Activated CD4-positive, alpha-beta T cell treated with anti-CD3 and anti-CD28 coated beads, Interleukin-2, Interleukin-4, amounts not matched to agents 100 ng/mL and 50 ng/mL, durations not matched to agents 16 hours and 8 hours (primary cell): ENCODE data around the gene EID2.

ENCODE experiments used
- DNase-seq: peaks from one replicate; pipeline ENCODE4 v3.0.0-alpha.2; 2020; ENCODE audit warnings: low spot score

EID2 gene, protein sequence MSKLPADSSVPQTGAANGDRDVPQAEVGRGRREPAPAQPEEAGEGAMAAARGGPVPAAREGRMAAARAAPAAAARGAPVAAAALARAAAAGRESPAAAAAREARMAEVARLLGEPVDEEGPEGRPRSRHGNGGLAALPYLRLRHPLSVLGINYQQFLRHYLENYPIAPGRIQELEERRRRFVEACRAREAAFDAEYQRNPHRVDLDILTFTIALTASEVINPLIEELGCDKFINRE

DNA sequence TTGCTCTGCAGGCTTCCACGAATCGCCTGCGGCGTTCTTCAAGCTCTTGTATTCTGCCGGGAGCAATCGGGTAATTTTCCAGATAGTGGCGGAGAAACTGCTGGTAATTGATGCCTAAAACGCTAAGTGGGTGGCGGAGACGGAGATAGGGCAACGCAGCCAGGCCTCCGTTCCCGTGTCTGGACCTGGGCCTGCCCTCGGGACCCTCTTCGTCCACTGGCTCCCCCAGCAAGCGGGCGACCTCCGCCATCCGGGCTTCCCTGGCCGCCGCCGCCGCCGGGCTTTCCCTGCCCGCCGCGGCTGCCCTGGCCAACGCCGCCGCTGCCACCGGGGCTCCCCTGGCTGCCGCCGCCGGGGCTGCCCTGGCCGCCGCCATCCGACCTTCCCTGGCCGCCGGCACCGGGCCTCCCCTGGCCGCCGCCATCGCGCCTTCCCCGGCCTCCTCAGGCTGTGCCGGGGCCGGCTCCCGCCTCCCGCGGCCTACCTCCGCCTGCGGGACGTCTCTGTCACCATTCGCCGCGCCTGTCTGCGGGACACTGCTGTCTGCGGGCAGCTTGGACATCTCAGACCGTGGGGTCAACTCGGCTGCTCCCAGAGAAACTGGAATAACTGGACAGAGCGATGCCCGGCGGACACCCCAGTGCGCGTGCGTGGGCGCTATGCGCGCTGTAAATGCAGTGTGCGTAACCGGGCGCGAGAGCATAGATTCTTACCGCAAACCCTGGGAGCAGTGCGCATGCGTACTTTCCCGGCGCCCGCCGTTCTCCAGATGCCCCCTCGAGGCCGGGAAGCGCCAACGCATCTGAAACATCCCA is at the start of gene EID2:
Gene EID2, minus strand, starts transcription at position 644 of the 815 bp plus-strand sequence. Its CDS starts 82 bp downstream, at position 562.
- peak; percentile 96 for DNase-seq

DNA sequence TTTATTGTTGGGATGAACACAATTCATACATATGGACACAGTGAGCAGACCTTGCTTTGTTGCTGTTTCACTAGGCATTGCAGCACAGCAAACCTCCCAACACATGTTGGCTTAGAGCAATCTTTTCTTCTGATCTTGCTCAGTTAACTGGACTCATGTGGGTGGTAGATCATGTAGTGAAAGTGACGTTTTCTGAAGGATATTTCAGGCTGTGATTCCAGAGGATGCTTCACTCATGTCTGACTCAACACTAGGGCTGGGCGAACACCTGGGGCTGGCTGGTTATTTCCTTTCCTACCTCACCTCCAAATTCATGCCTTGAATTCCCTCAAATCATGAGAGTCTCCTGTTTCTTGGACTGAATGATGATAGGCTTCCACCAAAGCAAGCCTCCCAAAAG is 48.1 kb upstream of the EID2 start:
- no peak for DNase-seq

DNA sequence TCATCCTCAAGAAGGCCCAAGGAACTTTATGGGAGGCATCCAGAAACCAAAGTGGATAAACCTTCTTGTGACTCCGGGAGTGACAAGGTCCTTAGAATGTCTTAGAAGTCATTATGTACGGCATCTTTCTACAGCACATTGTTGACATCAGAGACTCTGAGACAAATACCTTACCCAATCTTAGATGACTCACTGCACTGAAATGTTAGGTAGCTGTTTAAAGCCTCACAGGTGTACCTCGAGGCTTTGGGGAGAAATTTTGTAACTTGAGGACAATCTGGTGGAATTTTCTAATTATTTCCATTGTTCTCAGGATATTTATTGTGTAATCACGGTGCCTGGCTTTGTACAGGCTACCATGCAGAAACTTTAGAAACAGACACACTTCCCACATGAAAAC is 47.5 kb upstream of the EID2 start:
- no peak for DNase-seq

DNA sequence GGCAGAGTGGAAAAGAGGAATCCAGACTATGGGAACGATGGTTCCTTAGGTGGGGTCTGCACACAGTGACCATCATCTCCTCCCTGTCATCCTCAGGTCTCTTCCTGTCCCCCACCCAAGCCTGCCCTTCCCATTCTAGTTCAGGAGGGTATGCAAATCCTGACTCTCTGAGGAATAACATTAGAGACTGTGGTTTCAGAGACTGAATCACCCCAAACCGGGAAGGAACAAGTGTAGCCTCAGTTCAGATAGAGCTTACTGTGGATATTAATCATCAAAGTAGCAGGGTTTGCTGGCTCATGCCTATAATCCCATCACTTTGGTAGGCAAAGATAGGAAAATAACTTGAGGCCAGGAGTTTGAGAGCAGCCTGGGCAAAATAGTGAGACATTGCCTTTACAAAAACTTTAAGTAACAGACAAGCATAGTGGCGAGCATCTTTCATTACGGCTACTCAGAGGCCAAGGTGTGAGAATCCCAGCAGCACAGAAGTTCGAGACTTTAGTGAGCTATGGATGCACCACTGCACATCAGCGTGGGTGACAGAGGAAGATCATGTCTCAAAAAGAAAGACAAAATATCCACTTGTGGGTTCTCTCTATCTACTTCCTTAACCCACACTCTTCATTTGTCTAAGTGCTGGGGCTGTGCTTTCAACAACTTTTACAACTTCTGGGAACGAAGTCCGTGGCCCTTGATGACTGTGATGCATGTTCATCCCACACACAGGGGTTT is 43.1 kb upstream of the EID2 start:
- peak; percentile 21 for DNase-seq

DNA sequence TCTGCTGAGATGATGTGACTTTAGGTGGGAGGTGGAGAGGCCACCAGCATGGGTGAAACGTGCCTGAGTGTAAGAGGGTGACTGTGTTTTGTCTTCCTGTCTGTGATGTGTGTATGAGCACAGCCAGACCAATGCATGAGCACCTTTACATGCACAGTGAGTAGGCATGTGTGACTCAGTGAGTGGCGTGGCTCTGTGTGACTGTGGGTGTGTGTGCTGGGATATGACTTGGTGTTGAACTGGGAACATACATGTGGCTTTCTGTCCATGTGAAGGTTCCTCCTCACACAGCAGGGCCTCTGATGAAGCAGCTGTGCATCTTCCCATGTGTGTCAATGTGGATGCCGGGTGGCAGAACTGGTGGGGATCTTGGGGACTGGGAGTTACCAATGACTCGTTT is 42.5 kb upstream of the EID2 start:
- DNase-seq: peak; percentile 17

DNA sequence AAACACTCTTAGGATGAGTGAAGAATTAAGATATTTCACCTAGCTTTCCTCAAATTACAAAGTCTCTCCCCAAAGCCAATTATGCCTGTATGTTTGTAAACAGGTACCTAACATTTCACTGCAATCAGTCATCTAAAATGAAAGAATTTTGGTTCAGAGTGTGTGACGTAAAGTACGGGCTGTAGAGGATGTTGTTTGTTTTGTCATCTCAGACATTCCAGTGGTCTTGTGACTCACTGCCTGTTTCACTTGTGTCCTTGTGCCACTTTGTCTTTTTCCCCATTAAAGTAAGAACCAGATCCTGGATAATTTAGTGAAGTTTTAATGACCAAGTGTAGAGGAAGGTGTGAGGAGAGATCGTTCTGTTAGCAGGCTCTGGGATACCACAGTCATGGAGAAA is 28.6 kb upstream of the EID2 start:
- peak; percentile 7 for DNase-seq

DNA sequence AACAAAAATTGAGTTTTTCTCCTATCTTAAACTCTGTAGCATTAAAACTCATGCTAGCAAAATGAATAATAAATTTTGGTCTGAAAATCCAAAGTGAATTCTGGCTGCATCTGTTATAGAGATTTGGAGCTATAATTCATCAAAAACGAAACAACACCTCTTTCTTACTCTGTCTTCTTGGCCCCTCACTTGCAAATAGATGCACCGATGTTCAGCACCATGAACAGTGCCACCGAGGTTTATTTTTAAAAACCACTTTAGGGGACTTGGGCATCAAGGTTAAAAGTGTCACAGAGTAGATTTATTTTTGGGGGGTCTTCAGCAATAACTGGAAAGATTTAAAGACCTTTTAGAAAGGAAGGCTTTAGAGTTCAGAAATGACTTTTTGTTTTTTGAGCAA is 26.1 kb upstream of the EID2 start:
- DNase-seq: no peak

DNA sequence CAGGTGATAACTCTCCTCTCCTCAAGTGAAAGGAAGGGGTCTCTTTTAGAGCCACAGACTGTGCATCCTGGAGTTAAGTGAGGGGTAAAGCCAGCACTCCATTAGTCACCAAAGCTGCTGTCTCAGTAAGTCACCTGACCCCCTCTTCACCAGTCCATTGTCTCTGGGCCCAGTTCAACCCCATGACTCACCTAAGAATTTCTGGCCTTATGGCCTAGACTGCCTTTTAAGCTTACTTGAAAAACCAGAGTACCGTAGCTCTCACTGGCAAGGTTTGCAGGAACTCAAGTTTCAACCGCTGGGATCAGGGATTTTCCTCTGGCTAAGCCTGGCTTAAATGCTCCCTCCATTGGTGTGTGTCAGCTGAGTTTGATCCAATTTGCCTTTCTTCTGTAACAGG is 23.4 kb upstream of the EID2 start:
- no peak for DNase-seq

DNA sequence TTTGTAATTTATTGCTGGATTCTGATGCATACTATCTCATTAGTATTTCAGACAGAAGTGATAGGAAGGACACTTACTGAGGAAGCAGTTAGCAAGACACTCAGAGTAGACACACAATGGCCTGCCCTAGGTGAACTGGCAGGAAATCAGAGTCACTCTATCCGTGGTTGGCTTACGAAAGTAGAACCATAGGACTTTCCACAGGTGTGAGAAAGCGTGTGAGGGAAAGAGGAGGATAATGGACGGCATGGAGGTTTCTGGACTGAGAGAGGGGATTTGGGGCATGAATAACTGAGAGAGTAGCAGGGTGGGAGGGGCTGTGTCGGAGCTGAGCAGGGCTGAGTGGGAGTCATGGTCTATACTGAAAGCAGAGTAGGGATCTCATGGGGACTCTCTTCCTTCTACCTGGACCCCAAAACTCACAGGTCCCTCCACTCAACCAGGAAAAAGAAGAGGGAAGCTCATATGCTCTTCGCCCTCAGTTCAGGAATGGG is 18.7 kb upstream of the EID2 start:
- peak; percentile 26 for DNase-seq

DNA sequence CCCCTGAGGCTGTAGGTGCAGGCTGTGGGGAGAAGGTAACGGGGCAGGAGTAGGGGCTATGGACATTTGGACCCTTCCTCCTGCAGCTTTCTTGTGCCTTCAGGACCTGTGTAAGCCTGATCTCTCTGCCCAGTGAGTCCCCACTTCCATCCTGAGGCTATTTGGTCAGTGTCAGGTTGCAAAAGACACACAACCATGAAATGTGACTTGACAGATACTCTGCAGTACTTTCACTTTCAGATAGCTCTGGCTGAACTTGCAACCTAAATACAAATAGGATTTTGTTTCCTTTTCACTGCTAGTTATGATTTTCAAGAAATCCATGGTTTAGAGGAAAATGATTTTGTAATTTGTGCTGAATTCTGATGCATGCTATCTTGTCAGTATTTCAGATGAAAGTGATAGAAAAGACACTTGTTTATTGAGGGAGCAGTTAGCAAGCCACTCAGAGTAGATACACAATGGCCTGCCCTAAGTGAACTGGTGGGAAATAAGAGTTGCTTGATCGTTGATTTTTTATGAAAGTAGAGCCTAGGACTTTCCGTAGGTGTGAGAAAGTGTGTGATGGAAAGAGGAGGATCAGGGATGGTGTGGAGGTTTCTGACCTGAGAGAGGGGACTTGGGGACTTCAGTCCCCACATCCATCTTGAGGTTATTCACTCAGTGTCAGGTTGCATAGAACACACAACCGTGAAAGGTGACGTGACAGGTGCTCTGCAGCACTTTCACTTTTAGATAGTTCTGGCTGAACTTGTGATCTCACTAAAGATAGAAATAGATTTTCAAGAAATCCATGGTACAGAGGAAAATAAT is 18.1 kb upstream of the EID2 start:
- DNase-seq: peak; percentile 19

DNA sequence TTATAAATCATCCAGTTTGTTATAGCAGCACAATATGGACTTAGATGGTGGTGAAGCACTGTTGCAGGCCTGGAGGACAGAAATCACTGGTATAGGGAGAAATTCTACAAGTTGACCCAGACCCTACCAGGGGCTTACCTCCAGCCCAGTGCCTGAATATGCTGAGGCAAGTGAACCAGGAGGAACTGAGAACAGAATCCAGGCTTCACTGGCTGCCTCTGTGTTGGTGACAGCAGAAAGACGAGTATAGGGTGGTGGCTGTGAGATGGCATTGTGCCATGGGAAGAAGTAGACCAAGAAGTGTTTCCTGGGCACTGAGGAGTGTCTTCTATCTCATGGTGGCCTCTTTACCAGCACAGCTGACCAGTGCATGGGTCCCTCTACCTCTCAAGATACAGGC is 15.9 kb upstream of the EID2 start:
- no peak for DNase-seq

DNA sequence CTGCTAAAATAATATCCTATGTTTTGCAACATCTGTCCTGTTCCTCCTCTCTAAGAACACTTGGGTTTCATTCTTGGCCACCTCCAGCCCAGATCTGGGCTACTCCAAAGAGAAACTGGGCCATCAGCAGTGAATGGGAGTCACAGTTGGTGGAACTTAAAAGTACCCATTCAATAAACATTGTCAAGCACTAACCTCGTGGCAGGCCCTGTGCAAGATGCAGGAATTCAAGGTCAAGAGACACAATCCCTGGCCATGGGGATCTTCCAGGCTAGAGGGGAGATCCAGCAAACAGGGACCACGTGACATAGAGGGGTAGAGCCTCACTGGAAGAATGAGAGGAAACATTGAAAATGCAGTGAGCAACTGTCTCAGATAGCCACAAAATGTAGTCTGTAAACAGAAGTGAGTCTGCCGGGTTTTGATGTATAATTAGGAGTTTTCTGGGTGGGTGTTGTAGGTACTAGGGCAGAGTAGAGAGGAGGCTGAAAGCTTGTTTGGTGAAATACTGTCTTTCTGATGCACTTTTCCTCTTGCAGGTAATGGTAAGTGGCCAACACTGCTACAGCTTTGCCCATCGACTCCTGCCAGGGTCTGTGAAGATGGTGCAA is 14.8 kb upstream of the EID2 start:
- DNase-seq: no peak

DNA sequence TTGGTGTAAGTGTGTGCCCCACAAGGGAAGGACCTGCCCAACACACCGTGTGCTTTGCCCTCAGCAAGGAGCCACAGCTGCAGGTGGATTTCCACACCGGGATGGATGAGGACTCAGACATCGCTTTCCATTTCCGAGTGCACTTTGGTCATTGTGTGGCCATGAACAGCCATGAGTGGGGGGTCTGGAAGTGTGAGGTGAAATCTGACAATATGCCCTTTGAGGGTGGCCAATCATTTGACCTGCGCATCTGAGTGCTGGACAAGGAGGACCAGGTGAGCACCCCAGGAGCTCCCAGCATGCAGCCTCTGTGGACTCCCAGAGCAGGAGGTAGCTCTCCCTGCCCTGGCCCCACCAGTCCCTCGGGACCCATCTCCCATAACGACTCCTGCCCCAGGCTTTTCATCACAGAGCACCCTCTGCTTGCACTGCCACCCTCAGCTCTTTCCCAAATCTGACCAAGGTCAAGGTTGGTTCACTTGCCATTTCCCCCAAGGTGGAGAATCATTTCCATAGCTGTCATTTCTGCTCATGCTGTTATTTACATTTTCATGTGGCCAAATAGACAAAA is 13.2 kb upstream of the EID2 start:
- no peak for DNase-seq

DNA sequence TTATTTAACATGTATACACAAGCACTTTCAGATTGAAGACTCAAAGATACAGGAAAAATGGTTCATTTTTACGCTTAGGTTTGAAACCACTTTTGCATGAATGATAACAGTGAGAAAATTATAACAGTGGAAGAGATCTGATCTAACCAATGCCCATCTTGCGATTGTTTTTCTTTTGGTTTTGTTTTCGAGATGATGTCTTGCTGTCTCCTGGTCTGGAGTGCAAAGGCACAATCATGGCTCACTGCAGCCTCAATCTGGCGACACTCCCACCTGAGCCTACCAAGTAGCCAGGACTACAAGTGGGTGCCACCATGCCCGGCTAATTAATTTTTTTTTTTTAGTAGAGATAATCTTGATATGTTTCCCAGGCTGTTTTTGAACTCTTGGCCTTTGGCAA is 10.2 kb upstream of the EID2 start:
- no peak for DNase-seq

DNA sequence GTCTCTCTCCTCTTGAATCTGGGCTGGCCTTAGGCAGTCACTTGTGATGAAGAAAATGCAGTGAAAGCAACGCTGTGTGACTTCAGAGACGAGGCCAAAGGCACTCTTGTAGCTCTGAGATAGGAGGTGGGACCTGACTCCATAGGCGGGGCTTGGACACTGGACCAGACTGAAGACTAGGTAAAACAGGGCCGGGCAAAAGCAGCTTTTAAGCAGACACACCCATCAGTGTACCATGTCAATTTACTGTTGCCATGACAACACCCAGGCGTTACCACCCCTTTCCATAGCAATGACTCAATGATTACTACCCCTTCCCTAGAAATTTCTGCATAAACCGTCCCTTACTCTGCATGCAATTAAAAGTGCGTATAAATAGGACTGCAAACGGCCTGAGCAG is 6.6 kb upstream of the EID2 start:
- DNase-seq: no peak

DNA sequence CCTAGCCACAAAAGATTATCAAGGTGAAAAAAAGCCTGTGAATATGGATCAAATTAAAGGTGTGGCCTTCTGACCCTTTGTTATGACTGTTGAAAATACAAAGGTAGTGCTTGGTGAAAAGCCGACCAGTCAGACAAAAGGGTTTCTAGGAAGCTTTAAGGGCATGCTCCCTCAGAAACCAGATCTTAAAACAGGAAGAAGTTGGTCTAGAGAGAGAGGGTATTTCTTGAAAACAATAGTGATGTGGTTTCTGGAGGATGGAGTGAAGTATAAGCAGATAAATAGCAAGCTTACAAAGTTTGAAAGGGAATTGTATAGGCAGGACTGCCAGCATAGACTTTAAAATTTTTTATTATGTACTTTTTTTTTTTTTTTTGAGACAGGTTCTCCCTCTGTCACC is 5.0 kb upstream of the EID2 start:
- DNase-seq: no peak

DNA sequence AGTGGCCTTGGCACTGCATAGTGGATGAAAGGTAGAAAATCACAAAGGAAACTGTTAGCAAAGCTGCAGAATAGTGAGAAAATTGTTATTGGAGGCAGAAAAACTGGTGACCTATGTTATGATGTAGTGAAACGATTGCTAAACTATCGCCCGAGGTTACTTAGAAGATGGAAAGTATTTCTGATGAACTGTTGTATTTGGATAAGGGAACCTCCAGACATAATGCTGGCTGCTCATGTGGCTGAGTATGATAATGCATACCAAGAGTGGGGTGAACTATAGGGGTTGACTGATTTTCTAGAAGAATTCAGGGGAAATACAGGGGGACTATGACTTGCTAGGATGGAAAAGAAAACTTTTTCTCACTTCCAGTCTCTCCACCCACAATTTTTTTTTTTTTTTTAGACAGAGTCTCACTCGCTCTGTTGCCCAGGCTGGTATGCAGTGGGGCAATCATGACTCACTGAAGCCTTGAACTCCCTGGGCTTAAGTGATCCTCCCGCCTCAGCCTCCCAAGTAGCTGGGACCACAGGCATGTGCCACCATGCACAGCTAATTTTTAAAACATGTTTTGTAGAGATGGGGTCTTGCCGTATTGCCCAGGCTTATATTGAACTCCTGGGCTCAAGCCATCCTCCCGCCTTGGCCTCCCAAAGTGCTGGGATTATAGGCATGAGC is 4.4 kb upstream of the EID2 start:
- DNase-seq: no peak

DNA sequence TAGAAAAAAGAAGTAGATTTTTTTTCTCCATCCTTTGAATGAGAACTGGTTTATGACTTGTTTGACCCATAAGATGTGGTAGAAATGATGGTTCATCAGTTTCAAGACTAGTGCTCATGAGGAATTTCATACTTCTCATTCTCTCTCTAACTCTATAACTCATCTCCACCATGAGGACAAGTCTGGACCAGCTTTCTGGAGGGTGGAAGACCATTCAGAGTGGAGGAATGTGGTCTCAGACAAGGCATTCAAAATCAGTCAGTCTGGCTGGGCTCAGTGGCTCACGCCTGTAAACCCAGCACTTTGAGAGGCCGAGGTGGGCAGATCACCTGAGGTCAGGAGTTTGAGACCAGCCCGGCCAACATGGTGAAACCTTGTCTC is 3.5 kb upstream of the EID2 start:
- DNase-seq: no peak

DNA sequence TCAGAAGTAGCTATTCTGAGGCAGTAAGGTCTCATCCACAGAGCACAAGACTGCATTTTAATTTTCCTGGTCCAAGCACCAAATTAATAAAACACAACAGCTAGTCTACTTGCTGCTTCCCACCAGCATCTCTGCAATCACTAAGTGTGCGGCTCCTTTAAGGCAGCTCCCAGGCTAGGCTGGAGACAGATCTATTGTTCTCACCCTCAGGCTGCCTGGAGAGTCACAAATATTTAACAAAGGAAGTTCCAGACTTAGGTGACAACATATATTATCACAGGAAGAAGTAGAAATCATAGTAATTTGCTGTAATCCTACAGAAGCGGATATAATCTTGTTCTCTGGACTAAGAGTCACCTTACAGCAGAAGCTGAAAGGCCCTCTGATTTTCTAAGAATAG is 2.2 kb upstream of the EID2 start:
- no peak for DNase-seq

DNA sequence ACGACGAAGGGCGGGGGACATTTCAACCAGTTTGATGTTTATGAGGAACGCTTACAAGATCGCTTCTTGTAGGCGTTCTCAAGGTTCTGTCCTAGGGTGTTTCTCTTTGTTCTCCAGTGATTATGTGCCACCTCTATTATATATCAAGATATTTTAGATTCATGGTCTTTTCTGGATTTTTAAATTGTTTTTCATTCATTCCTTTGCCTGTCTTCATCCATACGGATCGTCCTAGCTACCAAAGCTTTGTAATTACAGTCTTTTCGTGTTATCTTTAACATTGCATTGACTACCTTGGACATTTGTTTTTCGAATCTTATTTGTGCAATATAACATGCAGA is 342 bp upstream of the EID2 start:
- DNase-seq: no peak

DNA sequence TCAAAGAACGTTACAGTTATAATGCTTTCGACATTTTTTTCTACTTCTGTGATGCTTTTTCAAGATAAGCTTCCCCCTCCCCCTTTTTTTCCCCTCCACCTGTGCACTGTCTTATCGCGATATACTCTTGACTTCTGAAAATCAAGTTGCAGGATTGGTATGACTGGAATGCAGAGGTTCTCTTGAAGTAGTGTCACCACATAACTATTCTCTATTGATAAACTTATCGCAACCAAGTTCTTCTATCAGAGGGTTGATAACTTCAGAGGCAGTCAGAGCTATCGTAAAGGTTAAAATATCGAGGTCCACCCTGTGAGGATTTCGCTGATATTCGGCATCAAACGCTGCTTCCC is 820 bp downstream of the EID2 start:
- DNase-seq: peak; percentile 33
